ENCODE data around the gene PFKM.

DNA sequence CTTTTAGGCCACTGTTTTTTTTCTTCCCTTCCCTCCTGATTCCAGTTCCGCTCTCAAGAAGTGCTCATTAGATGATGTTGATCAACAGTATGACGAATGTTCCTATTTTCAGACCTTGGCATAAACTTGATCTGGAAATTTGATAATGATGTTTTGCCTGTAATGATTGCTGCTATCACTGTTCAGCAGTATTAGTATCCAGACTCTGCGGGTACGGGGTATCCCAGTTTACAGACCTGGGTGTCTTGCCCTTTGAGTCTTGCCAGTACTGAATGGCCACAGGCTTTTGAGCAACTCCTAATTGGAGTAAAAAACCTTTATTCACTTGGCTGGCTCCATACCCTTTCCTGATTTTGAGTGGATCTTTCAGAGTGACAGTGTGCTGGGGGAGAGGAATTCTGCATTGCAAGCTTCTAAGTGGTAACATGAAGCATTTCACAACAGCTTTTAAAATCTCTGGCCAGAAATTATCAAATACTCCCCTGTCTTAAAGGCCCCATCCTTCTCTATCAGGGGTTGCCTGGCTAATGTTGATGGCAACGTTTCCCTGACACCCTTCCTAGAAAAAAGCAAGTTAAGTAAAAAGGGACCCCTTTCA lies 44.1 kb downstream of the PFKM start:
- TF ChIP-seq, protein P1, sequence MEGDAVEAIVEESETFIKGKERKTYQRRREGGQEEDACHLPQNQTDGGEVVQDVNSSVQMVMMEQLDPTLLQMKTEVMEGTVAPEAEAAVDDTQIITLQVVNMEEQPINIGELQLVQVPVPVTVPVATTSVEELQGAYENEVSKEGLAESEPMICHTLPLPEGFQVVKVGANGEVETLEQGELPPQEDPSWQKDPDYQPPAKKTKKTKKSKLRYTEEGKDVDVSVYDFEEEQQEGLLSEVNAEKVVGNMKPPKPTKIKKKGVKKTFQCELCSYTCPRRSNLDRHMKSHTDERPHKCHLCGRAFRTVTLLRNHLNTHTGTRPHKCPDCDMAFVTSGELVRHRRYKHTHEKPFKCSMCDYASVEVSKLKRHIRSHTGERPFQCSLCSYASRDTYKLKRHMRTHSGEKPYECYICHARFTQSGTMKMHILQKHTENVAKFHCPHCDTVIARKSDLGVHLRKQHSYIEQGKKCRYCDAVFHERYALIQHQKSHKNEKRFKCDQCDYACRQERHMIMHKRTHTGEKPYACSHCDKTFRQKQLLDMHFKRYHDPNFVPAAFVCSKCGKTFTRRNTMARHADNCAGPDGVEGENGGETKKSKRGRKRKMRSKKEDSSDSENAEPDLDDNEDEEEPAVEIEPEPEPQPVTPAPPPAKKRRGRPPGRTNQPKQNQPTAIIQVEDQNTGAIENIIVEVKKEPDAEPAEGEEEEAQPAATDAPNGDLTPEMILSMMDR (IDR thresholded peaks at IDR 0.05; ENCODE audit: low read length), result no peak
- no peak for TF ChIP-seq EZH2 (IDR thresholded peaks at IDR 0.05; ENCODE audit: borderline replicate concordance, low read length)
